Esophagus (tissue), 2 donors: ENCODE measurements around the gene P3H2. TPM values are rescaled to one million over a fixed set of nuclear protein-coding genes. Genes with fewer than 3 reads are reported as not detected.

Experiments used
- H3K27ac ChIP-seq, 2 donors: one replicate each; pipeline ENCODE4 v1.5.1; 2013; ENCODE audit warnings: low read depth in 2 of 2, mild to moderate bottlenecking in 2 of 2, inconsistent platforms in 1 of 2, low read length in 1 of 2, moderate library complexity in 1 of 2
- H3K27me3 ChIP-seq, 2 donors: one replicate each; pipeline ENCODE4 v1.6.1; 2013; ENCODE audit warnings: low read length in 2 of 2, control low read depth in 1 of 2, mild to moderate bottlenecking in 1 of 2; ENCODE audit not compliant: insufficient read depth in 2 of 2, control insufficient read depth in 1 of 2
- H3K36me3 ChIP-seq, 2 donors: one replicate each; pipeline ENCODE4 v1.6.1; 2013; ENCODE audit warnings: low read length in 1 of 2; ENCODE audit not compliant: control insufficient read depth in 2 of 2, insufficient read depth in 2 of 2
- H3K4me1 ChIP-seq, 2 donors: one replicate each; pipeline ENCODE4 v1.6.1; 2013; ENCODE audit warnings: low read length in 1 of 2; ENCODE audit not compliant: control insufficient read depth in 2 of 2, insufficient read depth in 2 of 2
- H3K4me3 ChIP-seq, 2 donors: one replicate each; pipeline ENCODE4 v1.5.1; 2013; ENCODE audit warnings: low read length in 2 of 2, mild to moderate bottlenecking in 2 of 2, low read depth in 1 of 2, moderate library complexity in 1 of 2
- H3K9me3 ChIP-seq, 2 donors: one replicate each; pipeline ENCODE4 v1.6.1; 2013; ENCODE audit warnings: mild to moderate bottlenecking in 2 of 2, low read depth in 1 of 2, low read length in 1 of 2, moderate library complexity in 1 of 2; ENCODE audit not compliant: control insufficient read depth in 2 of 2, insufficient read depth in 1 of 2
- WGBS, 2 donors: extraction: QIAGEN DNeasy Blood & Tissue Kit; methylation state at CpG; one replicate each; pipeline ENCODE4 v1.1.7; 2013; 5-methylcytosine and 5-hydroxymethylcytosine counted together
- polyA plus RNA-seq, 2 donors: library from polyadenylated mRNA; stranded (reverse); fragments of 200-250 nt; gene quantifications; one replicate each; pipeline ENCODE4 v1.2.3, GENCODE V29; 2013
- donor health status: healthy with polysubstance abuse.
- donor health status: Bipolar disorder and iron deficiency.

P3H2 gene
- polyA plus RNA-seq, 2 donors = 4.9 to 9.8 TPM

DNA sequence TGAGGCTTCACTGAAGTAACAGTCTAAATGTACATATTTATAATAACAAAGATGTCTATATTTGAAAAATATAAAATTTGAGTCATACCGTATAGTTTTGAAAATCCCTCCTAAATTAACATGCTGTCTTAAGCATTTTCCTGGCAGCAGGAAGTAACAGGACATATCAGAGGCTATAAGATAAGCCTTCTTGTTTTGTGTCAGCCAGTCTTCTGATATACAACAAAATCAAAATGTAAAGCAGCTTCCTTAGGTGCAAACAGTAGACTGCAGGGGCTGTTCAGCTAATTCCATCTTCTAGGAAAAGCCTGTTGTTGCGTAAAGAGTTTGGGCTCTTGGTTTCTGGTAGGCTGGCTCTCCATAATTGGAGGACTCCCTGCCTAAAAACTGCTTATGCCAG, 56.0 kb downstream of the P3H2 start:
- H3K36me3 ChIP-seq = no peaks in the 10 kb centered on the region
- no peak overlapping the region for H3K4me3 ChIP-seq
- peak overlapping the region; percentile 23 to 55 for H3K27ac ChIP-seq
- H3K4me1 ChIP-seq = peaks cover 0 to 3% of the 10 kb centered on the region in 2 donors
- 68 to 71% methylated on average over 2 of the region's 2 CpGs for WGBS, 2 donors
- H3K9me3 ChIP-seq = no peaks in the 10 kb centered on the region
- no peaks in the 10 kb centered on the region for H3K27me3 ChIP-seq

DNA sequence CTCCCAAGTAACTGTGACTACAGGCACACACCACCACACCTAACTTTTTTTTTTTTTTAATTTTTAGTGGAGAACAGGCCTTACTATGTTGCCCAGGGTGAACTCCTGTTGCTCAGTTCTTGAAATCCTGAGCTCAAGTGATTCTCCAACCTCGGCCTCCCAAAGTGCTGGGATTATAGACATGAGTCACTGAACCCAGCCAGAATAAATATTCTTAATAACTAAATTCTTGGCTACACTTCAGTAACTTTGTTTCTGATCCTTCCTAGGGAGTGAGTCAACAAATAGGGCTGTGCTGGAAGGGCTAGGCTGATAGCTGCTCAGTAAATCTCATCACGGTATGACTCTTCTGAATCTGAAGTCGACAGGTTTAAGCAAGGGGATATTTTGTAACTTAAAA, 56.6 kb downstream of the P3H2 start:
- WGBS, 2 donors = 35 to 48% methylated on average over 3 of the region's 3 CpGs
- Histone ChIP-seq H3K9me3 (no peaks in the 10 kb centered on the region), H3K4me3 (no peak overlapping the region), H3K36me3 (no peaks in the 10 kb centered on the region), H3K4me1 (peaks cover 0 to 3% of the 10 kb centered on the region in 2 donors), H3K27ac (no peak overlapping the region), H3K27me3 (no peaks in the 10 kb centered on the region)

DNA sequence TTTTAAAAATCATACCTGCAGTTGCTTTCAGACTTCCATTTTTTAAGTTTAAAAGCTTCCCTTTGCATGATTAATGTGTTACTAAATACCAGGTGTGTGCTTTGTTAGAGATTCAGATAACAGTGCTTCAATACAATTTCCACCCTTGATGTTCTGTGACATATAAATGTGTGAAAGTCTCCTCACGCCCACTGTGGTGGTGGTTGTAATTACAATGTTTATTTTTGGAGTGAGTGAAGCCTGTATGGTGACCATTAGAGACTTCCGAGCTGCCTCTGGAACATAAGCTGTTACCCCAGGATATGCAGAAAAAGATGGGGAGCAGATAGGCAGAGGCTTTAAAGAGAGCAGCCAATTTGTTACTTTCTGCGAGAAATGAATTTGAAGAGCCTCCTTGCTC, 57.2 kb downstream of the P3H2 start:
- WGBS, 2 donors = 79 to 85% methylated on average over 3 of the region's 3 CpGs
- Histone ChIP-seq H3K4me3 (no peak overlapping the region), H3K27me3 (no peaks in the 10 kb centered on the region), H3K36me3 (no peaks in the 10 kb centered on the region), H3K9me3 (no peaks in the 10 kb centered on the region), H3K27ac (no peak overlapping the region), H3K4me1 (peaks cover 0 to 3% of the 10 kb centered on the region in 2 donors)

DNA sequence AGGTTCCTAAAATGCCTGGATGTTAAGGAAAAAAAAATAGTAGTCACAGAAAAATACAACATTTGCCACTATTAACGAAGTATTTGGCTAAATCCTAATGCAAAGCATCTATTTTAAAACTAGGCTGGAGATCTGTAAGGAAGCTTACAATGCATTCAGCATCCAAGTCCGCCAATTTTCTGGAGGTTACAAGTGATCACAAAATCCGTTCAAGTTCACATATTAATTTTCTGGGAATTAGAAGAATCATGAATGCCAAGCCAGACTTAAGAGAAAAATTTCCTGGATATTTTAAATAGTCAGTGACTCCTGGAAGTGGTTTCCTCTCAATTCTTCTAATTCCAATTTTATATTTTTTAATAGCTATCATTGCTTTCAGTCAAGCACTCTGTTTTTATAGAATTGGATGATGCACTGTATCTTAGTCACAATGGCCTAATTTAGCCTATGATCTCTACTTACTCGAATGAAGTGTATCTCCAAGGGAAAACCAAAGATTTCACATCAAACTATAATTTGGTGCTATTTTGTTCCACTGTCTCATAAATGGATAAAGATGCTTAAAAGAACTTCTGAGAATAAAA, 60.4 kb downstream of the P3H2 start:
- 84 to 86% methylated on average over 4 of the region's 4 CpGs for WGBS, 2 donors
- no peaks in the 10 kb centered on the region for H3K27me3 ChIP-seq
- no peaks in the 10 kb centered on the region for H3K36me3 ChIP-seq
- H3K9me3 ChIP-seq = no peaks in the 10 kb centered on the region
- peaks cover 0 to 3% of the 10 kb centered on the region in 2 donors for H3K4me1 ChIP-seq
- H3K4me3 ChIP-seq = no peak overlapping the region
- no peak overlapping the region for H3K27ac ChIP-seq

DNA sequence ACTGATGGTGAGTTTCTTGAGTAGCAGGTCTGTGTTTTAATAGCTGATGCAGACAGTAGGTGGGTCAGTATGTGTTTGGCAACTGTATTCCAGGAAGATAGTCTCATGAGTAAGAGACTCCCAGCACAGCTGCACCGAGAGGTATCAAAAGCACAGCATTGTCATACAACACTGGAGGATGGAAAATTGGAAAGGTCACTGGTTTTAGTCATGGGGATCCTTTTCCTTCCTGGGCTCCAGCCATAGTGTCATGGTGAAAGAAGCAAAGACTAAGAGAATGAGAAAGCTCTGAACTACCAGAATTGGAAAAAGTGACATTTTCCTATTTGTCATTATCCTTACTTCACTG, 61.5 kb downstream of the P3H2 start:
- Histone ChIP-seq H3K27ac (no peak overlapping the region), H3K27me3 (no peaks in the 10 kb centered on the region), H3K4me1 (no peaks in the 10 kb centered on the region)

DNA sequence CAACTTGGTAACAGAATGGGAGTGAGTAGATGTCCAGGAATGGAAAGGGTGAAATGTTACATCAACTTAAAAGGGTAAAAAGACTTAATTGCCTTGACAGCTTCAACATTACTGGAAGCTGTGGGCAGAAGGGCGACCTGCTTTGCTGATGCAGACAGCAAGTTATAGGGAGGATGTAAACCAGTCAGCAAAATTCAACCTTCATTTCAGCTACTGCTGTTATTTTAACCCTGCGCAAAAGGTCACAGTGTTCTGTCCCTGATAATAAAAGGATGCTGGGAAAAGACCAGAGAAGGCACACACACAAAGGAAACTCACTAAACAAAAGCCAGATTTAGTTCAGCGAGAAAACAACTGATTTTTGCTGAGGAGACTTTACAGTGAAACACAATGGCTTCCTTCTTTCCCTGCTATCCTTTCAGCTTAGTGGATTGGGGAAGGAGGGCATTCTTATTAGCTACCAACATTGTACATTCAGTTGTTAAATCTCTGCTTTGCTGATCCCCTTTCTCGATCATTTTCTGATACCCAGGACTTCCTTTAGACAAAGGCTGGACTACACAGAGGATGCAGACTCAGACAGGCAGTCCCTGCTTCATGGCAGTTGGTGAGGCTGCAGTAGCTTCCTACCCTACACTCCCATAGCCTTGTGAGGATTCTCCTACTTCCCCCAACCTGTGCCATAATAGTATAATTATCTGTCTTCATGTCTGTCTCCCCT, 62.0 kb downstream of the P3H2 start:
- WGBS, 2 donors = 67 to 72% methylated on average over 4 of the region's 4 CpGs
- H3K4me1 ChIP-seq = no peaks in the 10 kb centered on the region
- no peaks in the 10 kb centered on the region for H3K9me3 ChIP-seq
- H3K27ac ChIP-seq = no peak overlapping the region
- H3K27me3 ChIP-seq = no peaks in the 10 kb centered on the region
- no peak overlapping the region for H3K4me3 ChIP-seq
- H3K36me3 ChIP-seq = no peaks in the 10 kb centered on the region

More for the DNA sequence above, 61.5 kb downstream of the P3H2 start:
- Histone ChIP-seq H3K4me3 (no peak overlapping the region), H3K36me3 (no peaks in the 10 kb centered on the region), H3K9me3 (no peaks in the 10 kb centered on the region)
- WGBS, 2 donors = 42 to 60% methylated on average over 1 of the region's 1 CpG

DNA sequence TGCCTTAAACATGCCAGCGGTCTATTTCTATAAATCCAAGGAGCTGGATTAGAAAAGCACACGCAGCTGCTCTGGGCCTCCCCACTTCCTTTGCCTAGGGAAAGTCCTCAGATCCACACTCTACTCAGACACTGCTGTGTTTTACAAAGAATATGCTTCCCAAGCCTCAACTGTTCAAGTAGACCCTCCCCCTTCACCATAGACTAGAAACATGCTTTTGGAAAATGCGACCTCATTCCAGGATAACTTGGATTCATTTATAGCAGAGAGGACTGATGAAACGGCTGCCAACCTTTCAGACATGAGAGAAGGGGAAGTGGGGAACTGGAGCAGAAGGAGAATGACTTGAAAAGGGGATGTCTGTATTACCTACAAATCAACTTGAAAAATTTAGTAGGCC, 64.0 kb downstream of the P3H2 start:
- Histone ChIP-seq H3K4me3 (no peak overlapping the region), H3K9me3 (no peaks in the 10 kb centered on the region), H3K27me3 (no peaks in the 10 kb centered on the region), H3K4me1 (no peaks in the 10 kb centered on the region), H3K36me3 (no peaks in the 10 kb centered on the region), H3K27ac (no peak overlapping the region)
- WGBS, 2 donors = 66 to 79% methylated on average over 4 of the region's 4 CpGs

DNA sequence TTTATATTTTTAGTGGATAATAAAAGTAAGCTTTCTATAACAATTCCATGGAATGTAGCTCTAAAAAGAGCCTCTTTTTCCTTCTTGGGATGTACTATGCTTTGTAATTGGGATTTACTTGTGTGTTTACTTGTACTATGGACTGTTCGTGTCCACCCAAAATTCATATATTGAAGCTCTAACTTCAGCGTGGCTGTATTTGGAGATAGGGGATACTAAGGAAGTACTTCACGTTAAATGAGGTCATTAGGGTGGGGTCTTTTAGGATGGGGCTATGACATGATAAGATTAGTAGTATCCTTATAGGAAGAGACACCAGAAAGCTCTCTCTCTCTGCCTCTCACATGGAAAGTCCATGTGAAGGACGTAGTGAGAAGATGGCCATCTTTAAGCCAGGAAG, 64.9 kb downstream of the P3H2 start:
- no peaks in the 10 kb centered on the region for H3K4me1 ChIP-seq
- no peak overlapping the region for H3K4me3 ChIP-seq
- no peaks in the 10 kb centered on the region for H3K27me3 ChIP-seq
- no peaks in the 10 kb centered on the region for H3K36me3 ChIP-seq
- H3K27ac ChIP-seq = no peak overlapping the region
- 87 to 88% methylated on average over 4 of the region's 4 CpGs for WGBS, 2 donors
- no peaks in the 10 kb centered on the region for H3K9me3 ChIP-seq

DNA sequence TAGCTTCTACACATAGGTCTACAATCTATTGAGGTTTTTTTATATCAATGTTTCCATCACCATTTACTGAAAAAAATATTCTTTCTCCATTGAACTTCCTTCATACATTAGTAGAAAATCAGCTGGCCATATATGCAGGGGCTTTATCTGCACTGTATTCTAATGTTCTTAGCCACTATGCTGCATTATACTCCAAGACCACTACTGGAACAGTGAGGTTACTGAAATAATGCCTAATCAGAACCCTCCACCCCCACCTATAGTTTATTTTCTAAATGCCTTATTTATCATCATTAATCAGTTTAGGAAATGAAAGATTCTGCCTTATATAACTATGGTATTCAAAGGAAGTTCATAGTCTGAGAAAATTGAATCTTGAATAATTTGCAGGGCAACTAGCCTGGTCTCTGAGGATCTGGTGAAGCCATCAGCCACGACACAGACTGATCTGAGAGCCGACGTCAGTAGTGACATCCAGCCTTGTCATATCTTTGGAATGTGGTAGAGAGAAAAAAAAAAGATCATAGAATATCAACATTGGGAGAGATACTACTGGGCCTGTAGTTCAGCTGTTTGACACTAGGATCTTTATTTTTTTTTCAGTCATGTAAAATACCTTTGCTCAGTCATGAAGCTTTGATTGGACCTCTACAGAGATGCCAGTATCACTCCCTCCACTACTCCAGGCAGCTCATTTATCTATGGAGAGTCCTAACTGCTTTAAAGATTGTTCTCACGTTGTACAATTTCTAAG, 66.6 kb downstream of the P3H2 start:
- no peaks in the 10 kb centered on the region for H3K4me1 ChIP-seq
- no peaks in the 10 kb centered on the region for H3K27me3 ChIP-seq
- no peaks in the 10 kb centered on the region for H3K36me3 ChIP-seq
- H3K27ac ChIP-seq = no peak overlapping the region
- WGBS, 2 donors = 57 to 59% methylated on average over 4 of the region's 4 CpGs
- H3K4me3 ChIP-seq = no peak overlapping the region
- no peaks in the 10 kb centered on the region for H3K9me3 ChIP-seq
